Prostate gland (tissue), 2 donors: Measurements from ENCODE around the gene AFDN.

ENCODE experiments used
- CTCF ChIP-seq, 4 experiments: fragments of 200-600 bp in 2 of 4; fragments of 450-650 bp in 2 of 4; sonication (generic) in 2 of 4; IDR thresholded peaks; 1 replicate in 3 of 4; 2 replicates in 1 of 4; pipeline ENCODE4 v1.5.1; 2016 to 2019; ENCODE audit warnings: antibody characterized with exemption in 4 of 4, mild to moderate bottlenecking in 2 of 4, moderate library complexity in 2 of 4
- POLR2A ChIP-seq: fragments of 450-650 bp; IDR thresholded peaks from one replicate; pipeline ENCODE4 v1.6.1; 2016; ENCODE audit warnings: antibody characterized with exemption, mild to moderate bottlenecking

GRCh38 chr6:167936051-167936450 is 109.3 kb downstream of the AFDN start:
- TF ChIP-seq CTCF (IDR thresholded peaks at IDR 0.05) (no peak), POLR2A (no peak)
